NCI-H2107 treated with DMSO at 0.1 percent for 48 hours (cell line): ENCODE data around the gene SHANK1.

ENCODE experiments used
- DNase-seq: peaks from one replicate; lab custom pipeline; 2025; ENCODE audit not compliant: unreplicated experiment; lab: John Stamatoyannopoulos, UW

Gene SHANK1

GRCh38 chr19:50693064-50693975 is 26.3 kb downstream of the SHANK1 start:
- no peak for DNase-seq

DNA sequence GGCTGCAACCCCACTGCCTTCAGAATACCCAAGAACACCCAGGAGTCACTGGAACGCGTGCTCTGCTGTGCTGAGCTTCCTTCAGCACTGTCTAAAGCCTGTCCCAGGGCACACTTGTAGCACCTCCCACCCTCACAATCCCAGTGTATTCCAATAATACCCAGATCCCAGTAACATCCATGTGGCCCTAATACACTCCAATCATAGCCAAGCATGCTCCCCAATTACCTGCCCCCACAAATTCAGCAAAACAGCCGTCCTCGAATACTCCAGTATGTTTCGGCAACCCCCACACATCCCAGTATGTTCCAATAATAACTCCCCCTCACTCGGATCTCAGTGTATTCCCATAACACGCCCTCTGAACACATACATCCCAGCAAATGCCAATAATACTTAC is 29.2 kb downstream of the SHANK1 start:
- no peak for DNase-seq

GRCh38 chr19:50688766-50689165 is 30.8 kb downstream of the SHANK1 start:
- DNase-seq = no peak

DNA sequence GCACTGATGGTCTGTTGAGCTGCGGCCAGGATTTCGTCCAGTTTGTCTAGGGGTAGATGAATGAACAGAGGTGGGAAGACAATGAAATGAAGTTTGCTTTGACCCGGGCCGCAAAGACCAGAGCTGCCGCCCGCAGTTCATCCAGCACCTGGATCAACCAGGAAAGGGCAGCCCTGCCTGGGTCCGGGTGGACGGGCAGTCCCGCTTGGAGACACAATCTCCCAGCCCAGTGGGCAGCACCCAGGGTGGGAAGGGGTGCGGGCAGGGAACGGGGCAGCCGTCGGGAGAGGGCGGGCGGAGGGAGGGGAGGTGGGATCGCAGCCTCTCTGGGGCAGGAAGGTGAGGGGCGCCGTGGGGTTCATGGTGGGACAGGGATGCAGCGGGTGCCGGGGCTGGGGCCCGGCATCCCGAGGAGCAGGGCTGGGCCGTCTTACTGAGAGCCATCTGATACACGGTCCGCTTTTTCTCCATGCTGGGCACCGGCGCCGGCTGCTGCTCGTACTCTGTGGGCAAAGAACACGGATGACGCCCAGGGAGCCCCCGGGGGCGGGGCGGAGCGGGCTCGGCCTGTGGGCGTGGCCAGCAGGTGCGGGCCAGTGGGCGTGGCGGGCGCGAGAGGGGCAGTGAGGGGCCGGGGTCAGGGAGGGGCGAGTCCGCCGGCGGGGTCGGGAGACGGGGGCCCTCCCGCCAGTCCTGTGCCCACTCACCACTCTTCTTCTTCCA is 33.1 kb downstream of the SHANK1 start:
- no peak for DNase-seq

DNA sequence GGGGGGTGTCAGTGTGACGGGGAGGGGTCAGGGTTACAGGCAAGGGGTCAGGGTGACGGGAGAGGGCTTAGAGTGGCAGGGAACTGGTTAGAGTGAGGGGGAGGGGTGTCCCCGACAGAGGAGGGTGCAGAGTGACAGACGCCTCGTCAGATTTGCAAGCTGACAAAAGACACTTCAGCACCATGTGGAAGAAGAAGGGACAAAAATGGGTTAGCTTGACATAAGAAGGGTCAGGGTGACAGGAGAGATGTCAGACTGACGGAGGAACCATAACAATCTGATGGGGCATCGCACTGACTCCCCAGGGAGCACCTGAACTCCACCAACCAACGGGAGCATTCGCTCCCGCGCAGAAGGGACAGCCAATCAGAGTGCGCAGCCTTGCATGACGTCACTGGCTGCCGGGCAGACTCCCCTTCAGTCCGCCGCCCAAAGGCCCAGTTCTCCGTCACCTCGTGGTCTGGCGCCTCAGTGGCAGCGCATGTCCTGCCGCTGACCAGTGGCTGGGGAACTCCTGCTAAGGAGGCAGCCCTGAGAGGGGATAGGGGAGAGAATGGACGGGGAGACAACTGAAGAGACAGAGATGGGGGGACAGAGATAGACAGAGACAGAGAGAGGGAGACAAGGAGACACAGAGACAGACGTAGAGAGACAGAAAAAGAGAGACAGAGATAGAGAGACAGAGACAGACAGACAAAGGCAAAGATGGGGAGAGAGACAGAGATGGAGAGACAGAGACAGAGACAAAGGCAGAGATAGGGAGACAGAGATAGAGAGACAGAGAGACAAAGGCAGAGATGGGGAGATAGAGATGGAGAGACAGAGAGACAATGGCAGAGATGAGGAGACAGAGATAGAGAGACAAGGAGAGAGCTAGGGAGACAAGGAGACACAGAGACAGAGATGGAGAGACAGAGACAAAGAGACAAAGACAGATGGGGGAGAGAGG is 40.2 kb downstream of the SHANK1 start:
- no peak for DNase-seq

- DNase-seq = no peak
These were observed 41.3 kb downstream of the SHANK1 start for GRCh38 chr19:50678323-50678722.

DNA sequence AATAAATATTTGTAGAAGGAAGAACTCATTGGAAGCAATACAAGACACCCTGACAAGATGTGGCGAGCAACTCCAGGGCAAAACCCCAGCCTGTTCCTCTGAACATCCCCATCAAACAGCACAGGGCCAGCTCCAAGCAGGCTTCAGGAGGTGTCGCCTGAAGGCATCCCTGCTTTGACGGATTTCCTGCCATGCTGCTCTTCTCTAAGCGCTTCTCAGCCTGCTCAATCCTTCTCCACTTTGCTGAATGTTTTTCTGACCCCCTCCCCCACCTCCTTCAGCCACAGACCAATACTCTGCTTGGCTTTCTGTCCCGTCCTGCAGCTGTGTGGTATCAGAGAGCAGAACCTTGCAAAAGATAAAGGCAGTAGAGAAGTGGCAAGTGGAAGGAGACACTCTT is 42.0 kb downstream of the SHANK1 start:
- DNase-seq = no peak

DNA sequence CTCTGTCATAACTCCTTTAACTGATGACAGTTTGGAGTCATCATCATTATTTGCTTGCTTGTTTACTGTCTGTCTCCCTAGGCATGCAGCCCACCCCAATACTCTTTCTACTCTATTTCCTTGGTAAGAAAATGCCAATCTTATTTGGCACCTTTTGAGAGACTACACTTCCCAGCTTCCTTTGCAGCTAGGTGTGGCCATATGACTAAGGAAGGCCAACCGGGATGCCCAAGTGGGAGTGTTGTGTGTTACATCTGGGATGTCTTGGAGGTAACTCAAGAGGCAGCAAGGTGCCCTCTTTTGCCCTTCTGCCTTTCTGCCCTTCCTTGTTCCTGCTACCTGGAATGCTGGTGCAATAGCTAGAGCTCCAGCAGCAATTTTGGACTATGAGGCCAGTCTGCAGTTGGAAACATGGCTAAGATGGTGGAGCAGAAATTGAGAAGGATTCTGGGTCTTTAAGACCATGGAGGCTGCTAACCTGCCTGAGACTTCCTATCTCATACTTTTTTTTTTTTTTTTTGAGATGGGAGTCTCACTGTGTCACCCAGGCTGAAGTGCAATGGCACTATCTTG is 42.9 kb downstream of the SHANK1 start:
- no peak for DNase-seq

DNA sequence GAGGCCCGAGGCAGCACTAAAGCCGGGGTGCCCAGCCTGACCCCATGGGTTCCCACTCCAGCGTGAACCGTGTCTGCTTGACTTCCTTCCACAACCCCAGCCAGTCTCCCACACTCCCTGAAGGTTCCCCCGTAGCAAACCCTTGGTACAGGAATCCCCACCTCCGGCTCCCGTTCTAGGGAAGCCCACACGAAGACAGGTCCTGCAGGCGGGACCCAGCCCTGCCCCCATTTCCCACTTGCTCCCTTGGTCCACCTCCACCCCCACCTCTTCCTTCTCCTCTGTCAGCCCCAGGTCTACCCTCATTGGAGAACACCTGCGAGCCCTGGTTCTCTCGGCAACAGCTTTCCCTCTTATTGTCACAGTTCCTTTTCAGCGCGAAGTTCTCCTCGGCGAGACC is 46.5 kb downstream of the SHANK1 start:
- DNase-seq = no peak

- no peak for DNase-seq
These were observed 49.6 kb downstream of the SHANK1 start for GRCh38 chr19:50670102-50670380.

DNA sequence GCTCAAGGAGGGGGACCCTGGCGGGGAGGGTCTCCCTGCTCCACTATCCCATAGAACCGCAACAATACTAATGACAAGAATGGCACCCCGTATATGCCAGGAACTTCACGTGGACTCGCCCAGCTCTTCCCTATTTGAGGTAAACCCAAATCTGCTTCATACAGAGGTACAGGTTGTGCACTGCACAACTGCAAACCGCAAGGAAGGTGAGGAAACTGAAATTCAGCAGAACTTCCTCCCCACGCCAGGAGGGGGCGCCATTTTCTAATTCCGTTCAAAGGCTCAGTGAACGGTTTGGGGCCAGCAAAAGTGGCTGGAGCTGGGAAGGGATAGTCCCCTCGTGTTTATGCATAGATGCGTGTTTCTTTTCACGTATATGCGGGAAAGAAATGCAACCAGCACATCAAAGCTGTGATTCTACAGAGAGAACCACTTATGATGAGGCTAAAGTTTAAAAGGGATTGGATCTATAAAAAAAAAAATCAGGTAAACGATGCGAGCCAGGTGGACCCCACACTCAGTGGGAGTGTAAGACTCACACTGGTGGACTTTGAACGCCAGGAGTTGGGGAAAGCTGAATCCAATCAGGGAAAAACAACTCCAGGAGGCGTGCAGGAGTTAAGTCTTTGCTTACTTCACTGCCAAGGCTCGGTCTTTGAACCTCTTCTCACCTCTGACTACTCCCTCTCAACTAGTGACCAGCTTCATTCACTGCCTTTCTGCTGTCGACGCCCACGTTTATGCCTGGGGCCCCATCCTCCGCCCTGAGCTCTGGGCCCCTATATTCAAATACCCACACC is 50.1 kb downstream of the SHANK1 start:
- DNase-seq = no peak

DNA sequence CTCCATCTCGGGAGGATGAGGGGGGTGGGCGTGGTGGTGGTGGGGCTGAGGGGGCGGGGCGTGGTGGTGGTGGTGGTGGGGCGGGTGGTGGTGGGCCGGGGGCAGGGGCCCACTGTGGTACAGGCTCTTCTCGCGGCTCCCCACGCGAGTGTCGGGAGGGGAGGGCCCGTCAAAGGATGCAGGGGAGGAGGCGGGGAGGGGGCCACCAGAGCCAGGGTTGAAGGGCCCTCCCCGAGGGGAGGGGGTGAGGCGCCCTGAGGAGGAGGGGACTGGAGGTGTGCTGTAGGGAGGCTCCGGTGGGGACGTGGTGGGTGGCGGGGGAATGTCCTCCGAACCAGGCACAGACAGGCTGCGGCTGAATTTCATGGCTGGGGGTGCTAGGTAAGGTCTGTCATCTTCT is 50.7 kb downstream of the SHANK1 start:
- DNase-seq = no peak

- DNase-seq = no peak
These were observed 51.2 kb downstream of the SHANK1 start for GRCh38 chr19:50668416-50668815.

DNA sequence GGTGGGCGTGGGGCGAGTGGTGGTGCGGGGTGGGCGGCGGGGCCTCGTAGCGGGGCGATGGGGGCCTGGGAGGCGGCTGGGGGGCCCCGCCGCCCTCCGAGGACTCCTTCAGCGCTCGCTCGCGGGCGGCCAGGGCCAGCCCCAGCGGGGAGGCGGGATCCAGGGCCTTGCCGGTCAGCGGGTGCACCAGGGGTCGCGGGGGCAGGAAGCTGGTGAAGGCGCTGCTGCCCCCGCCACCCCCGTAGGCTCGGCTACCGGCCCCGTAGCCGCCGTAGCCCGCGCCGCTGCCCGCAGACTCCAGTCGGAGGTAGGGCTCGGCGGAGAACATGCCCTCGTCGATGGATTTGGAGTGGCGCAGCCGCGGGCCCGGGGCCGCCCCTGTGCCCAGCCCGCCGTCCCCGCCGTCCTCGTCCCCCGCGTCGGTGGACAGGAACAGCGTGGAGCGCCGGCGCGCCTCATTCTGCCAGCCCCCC is 51.8 kb downstream of the SHANK1 start:
- DNase-seq = no peak

DNA sequence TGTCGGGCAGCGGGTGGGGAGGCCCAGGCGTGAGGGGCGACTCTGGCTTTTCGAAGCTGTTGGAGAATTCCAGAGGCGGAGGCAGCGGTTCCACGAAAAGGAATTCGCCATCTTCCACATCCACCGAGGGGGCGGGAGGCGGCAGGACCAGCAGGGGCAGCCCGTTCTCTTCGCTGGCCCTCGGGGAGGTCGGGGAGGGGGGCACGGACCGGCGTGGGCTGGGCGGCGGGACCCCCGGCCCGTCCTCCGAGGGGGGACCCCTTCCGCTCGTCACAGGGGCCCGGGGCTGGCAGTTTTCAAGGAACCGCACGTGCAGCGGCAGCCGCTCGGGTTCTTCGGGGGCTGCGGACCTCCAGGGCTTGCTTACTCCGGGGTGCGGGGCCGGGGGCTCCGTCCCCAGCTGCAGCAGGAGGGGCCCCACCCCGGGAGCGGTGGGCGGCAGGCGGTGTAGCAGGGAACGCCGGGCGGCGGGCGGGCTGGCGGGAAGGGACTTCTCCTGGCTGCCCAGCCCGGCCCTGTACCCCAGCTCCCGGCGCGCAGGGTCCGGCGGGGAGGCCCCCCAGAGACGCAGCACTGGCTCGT is 52.3 kb downstream of the SHANK1 start:
- DNase-seq = no peak

GRCh38 chr19:50666346-50667176 is 53.0 kb downstream of the SHANK1 start:
- DNase-seq = no peak

DNA sequence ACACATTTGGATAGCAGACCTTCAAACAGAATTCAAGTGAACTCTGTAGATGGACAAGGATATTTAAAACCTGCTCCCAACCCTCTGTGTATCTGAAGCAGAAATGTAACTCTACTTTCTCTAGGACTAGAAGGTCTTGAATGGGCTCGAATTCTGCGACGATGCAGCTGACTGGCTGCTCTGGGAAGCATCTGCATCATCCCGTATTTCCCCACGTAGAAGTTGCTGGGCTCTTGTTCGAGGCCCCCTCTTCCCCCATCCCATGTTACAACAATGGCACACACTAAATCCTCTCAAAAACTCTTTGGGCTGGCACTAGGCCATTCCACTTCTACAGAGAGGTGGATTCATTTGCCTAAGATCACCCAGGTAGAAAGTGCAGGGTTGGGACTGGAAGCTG is 55.4 kb downstream of the SHANK1 start:
- DNase-seq = no peak

- no peak for DNase-seq
These were observed 56.2 kb downstream of the SHANK1 start for GRCh38 chr19:50663482-50663790.
